CD14-positive monocyte (primary cell): ENCODE data around the gene NME9. TPM values are rescaled to one million over a fixed set of nuclear protein-coding genes. Genes with fewer than 3 reads are reported as not detected.

ENCODE experiments used
- DNase-seq, 3 donors: peaks; one replicate each; pipeline ENCODE4 v3.0.0-alpha.2; 2011 to 2022
- H2AFZ ChIP-seq: 2 replicates; pipeline ENCODE4 v1.6.0; 2012; ENCODE audit warnings: mild to moderate bottlenecking, low read depth, low read length, inconsistent platforms; ENCODE audit not compliant: insufficient read depth, poor library complexity, severe bottlenecking
- H3K27ac ChIP-seq, 2 donors: 1 replicate in 1 of 2; 2 replicates in 1 of 2; pipeline ENCODE4 v1.5.1; 2012 to 2013; ENCODE audit warnings: low read length in 2 of 2, control low read depth in 1 of 2, inconsistent platforms in 1 of 2, low read depth in 1 of 2, mild to moderate bottlenecking in 1 of 2
- H3K27me3 ChIP-seq, 2 donors: one replicate each; pipeline versions ENCODE4 v1.6.0 to v1.6.1; 2011 to 2013; ENCODE audit warnings: low read length in 2 of 2; ENCODE audit not compliant: control insufficient read depth in 2 of 2, insufficient read depth in 2 of 2
- H3K36me3 ChIP-seq, 2 donors: replicated peaks in 1 of 2; 1 replicate in 1 of 2; 2 replicates in 1 of 2; pipeline versions ENCODE4 v1.5.1 to v1.6.1; 2012 to 2013; ENCODE audit warnings: low read length in 2 of 2, control low read depth in 1 of 2, inconsistent platforms in 1 of 2, mild to moderate bottlenecking in 1 of 2; ENCODE audit not compliant: insufficient read depth in 2 of 2, control insufficient read depth in 1 of 2
- H3K4me1 ChIP-seq, 2 donors: 1 replicate in 1 of 2; 2 replicates in 1 of 2; pipeline versions ENCODE4 v1.5.1 to v1.6.1; 2012 to 2013; ENCODE audit warnings: low read length in 2 of 2, control low read depth in 1 of 2, inconsistent platforms in 1 of 2, mild to moderate bottlenecking in 1 of 2, moderate library complexity in 1 of 2; ENCODE audit not compliant: insufficient read depth in 2 of 2, control insufficient read depth in 1 of 2
- H3K4me2 ChIP-seq: replicated peaks from 2 replicates; pipeline ENCODE3; 2012; ENCODE audit warnings: low read length, moderate library complexity, mild to moderate bottlenecking; ENCODE audit not compliant: poor library complexity, severe bottlenecking; ENCODE audit errors: extremely low read depth
- H3K4me3 ChIP-seq, 3 experiments: fragments of 200-600 bp in 1 of 3; sonication (generic) in 1 of 3; replicated peaks in 1 of 3; 1 replicate in 2 of 3; 2 replicates in 1 of 3; pipeline ENCODE4 v1.5.1; 2011 to 2013; ENCODE audit warnings: low read length in 3 of 3, mild to moderate bottlenecking in 3 of 3, control low read depth in 2 of 3, low read depth in 2 of 3, inconsistent platforms in 1 of 3, moderate library complexity in 1 of 3
- H3K79me2 ChIP-seq: 2 replicates; pipeline ENCODE4 v1.6.0; 2012; ENCODE audit warnings: mild to moderate bottlenecking, control low read depth, inconsistent platforms, low read length, moderate library complexity; ENCODE audit not compliant: insufficient read depth
- H3K9ac ChIP-seq: 2 replicates; pipeline ENCODE4 v1.6.0; 2017; ENCODE audit warnings: low read length, mild to moderate bottlenecking; ENCODE audit not compliant: insufficient read depth, poor library complexity, severe bottlenecking
- H3K9me3 ChIP-seq, 2 donors: replicated peaks in 1 of 2; 1 replicate in 1 of 2; 2 replicates in 1 of 2; pipeline versions ENCODE4 v1.5.1 to v1.6.1; 2012 to 2013; ENCODE audit warnings: low read length in 2 of 2, control low read depth in 1 of 2; ENCODE audit not compliant: control insufficient read depth in 1 of 2, insufficient read depth in 1 of 2
- H4K20me1 ChIP-seq: 2 replicates; pipeline ENCODE4 v1.6.0; 2012; ENCODE audit warnings: mild to moderate bottlenecking, low read length, control low read depth, moderate library complexity; ENCODE audit not compliant: insufficient read depth
- H3K27ac Mint-ChIP-seq, 7 donors: one replicate each; pipeline ENCODE4 v1.8.0; 2020; ENCODE audit warnings: mild to moderate bottlenecking in 7 of 7, mixed read lengths in 7 of 7, moderate library complexity in 6 of 7, inconsistent platforms in 2 of 7
- H3K27me3 Mint-ChIP-seq, 3 donors: one replicate each; pipeline ENCODE4 v1.8.0; 2021 to 2022; ENCODE audit warnings: low read depth in 3 of 3, mild to moderate bottlenecking in 3 of 3, mixed read lengths in 3 of 3, moderate library complexity in 3 of 3, inconsistent platforms in 1 of 3
- H3K36me3 Mint-ChIP-seq, 2 donors: one replicate each; pipeline ENCODE4 v1.8.0; 2020; ENCODE audit warnings: mixed read lengths in 2 of 2, inconsistent platforms in 1 of 2, mild to moderate bottlenecking in 1 of 2
- H3K4me1 Mint-ChIP-seq: one replicate; pipeline ENCODE4 v1.8.0; 2020; ENCODE audit warnings: mild to moderate bottlenecking, mixed read lengths
- H3K4me3 Mint-ChIP-seq, 2 donors: one replicate each; pipeline ENCODE4 v1.8.0; 2020; ENCODE audit warnings: mild to moderate bottlenecking in 2 of 2, mixed read lengths in 2 of 2, moderate library complexity in 1 of 2
- H3K9me3 Mint-ChIP-seq, 7 donors: one replicate each; pipeline ENCODE4 v1.8.0; 2020 to 2022; ENCODE audit warnings: mixed read lengths in 7 of 7, mild to moderate bottlenecking in 6 of 7, moderate library complexity in 6 of 7, inconsistent platforms in 2 of 7
- WGBS: methylation state at CpG from one replicate; pipeline ENCODE4 v1.1.5; 2013; ENCODE audit warnings: missing lambda C conversion rate; ENCODE audit not compliant: insufficient coverage; 5-methylcytosine and 5-hydroxymethylcytosine counted together
- intact Hi-C, 2 donors: fragments of 100-400 bp; cut with micrococcal nuclease; formaldehyde crosslinking; loops; one replicate each; pipeline versions ENCODE4 v1.15.0 to v1.15.1; 2023
- polyA plus RNA-seq, 3 donors: library from polyadenylated mRNA; depleted of rRNA in 1 of 3; unstranded in 2 of 3; stranded (reverse) in 1 of 3; fragments of 300-500 nt in 2 of 3; fragments of >200 nt in 1 of 3; fragmentation: Illumina TruSeq in 2 of 3; gene quantifications; 1 replicate in 2 of 3; 2 replicates in 1 of 3; pipeline ENCODE4 v1.2.3, GENCODE V29; 2012 to 2021
- TF ChIP-seq, protein P1 (sequence below): fragments of 200-600 bp; IDR thresholded peaks from one replicate; pipeline ENCODE4 v1.8.0; 2022; ENCODE audit warnings: antibody characterized with exemption, mild to moderate bottlenecking

The NME9 gene
- polyA plus RNA-seq, 3 donors, result 0.04 TPM; not detected in 2

DNA sequence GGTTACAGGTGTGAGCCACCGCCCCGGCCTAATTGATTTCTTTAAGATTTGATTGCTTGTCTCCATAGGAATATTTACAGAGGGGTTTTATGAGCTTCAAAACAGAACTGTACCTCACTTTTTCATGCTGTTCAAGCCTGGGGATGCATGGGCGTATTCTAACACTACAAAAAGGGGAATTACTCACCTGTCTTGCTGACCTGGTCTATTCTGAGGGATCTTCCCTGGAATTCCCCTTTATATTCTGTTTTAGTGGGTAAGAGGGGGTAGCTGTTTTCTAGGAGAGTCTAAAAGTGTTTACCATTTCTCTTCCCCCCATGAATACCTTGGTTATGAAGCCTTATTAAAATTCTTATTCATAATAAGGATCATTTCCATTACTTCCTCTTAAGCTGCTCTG lies 48.1 kb downstream of the NME9 start:
- Histone ChIP-seq H3K9ac (no peak overlapping the region), H3K36me3 (peaks cover 28 to 63% of the 10 kb centered on the region in 2 donors), H3K4me3 (no peak overlapping the region), H3K27me3 (no peaks in the 10 kb centered on the region), H3K9me3 (no peaks in the 10 kb centered on the region), H2AFZ (no peak overlapping the region), H3K27ac (no peak overlapping the region), H4K20me1 (no peaks in the 10 kb centered on the region), H3K4me2 (no peak overlapping the region), H3K79me2 (no peaks in the 10 kb centered on the region), H3K4me1 (no peaks in the 10 kb centered on the region)
- H3K36me3 Mint-ChIP-seq, result peaks cover 24 to 39% of the 10 kb centered on the region in 2 donors
- no peaks in the 10 kb centered on the region for H3K9me3 Mint-ChIP-seq
- H3K27me3 Mint-ChIP-seq, result no peaks in the 10 kb centered on the region
- H3K4me1 Mint-ChIP-seq, result no peaks in the 10 kb centered on the region
- WGBS, result no CpG with 5 or more reads among the region's 3 CpGs
- no peak for DNase-seq
- intact Hi-C loops, result no loop called here
- no peak overlapping the region for H3K4me3 Mint-ChIP-seq
- TF ChIP-seq, protein P1, sequence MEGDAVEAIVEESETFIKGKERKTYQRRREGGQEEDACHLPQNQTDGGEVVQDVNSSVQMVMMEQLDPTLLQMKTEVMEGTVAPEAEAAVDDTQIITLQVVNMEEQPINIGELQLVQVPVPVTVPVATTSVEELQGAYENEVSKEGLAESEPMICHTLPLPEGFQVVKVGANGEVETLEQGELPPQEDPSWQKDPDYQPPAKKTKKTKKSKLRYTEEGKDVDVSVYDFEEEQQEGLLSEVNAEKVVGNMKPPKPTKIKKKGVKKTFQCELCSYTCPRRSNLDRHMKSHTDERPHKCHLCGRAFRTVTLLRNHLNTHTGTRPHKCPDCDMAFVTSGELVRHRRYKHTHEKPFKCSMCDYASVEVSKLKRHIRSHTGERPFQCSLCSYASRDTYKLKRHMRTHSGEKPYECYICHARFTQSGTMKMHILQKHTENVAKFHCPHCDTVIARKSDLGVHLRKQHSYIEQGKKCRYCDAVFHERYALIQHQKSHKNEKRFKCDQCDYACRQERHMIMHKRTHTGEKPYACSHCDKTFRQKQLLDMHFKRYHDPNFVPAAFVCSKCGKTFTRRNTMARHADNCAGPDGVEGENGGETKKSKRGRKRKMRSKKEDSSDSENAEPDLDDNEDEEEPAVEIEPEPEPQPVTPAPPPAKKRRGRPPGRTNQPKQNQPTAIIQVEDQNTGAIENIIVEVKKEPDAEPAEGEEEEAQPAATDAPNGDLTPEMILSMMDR, result no peak
- H3K27ac Mint-ChIP-seq, result no peak overlapping the region

GRCh38 chr3:138271189-138271794 lies 58.4 kb downstream of the NME9 start:
- H3K9ac ChIP-seq, result no peak overlapping the region
- intact Hi-C loops, result no loop called here
- no peak overlapping the region for H3K4me3 Mint-ChIP-seq
- peaks cover 65 to 82% of the 10 kb centered on the region in 2 donors for H3K36me3 Mint-ChIP-seq
- no peaks in the 10 kb centered on the region for H3K9me3 Mint-ChIP-seq
- TF ChIP-seq, protein P1, result no peak
- no peak overlapping the region for H2AFZ ChIP-seq
- no peak for DNase-seq
- H3K4me1 Mint-ChIP-seq, result peaks cover 2% of the 10 kb centered on the region
- H3K79me2 ChIP-seq, result no peaks in the 10 kb centered on the region
- no peak overlapping the region for H3K4me2 ChIP-seq
- H3K27ac ChIP-seq, result peak overlapping the region in 1 of 2 donors; percentile 28
- no peaks in the 10 kb centered on the region for H3K27me3 Mint-ChIP-seq
- no peaks in the 10 kb centered on the region for H3K27me3 ChIP-seq
- peaks cover 62 to 92% of the 10 kb centered on the region in 2 donors for H3K36me3 ChIP-seq
- peak overlapping the region in 4 of 7 donors; percentile 9 to 34 (median 24) for H3K27ac Mint-ChIP-seq
- no peaks in the 10 kb centered on the region for H3K4me1 ChIP-seq
- no peaks in the 10 kb centered on the region for H4K20me1 ChIP-seq
- H3K9me3 ChIP-seq, result no peaks in the 10 kb centered on the region
- WGBS, result 91% methylated on average over 1 of the region's 2 CpGs
- no peak overlapping the region for H3K4me3 ChIP-seq
